ENCODE data around the gene EPN1.

- TF ChIP-seq CTCF (conservative IDR thresholded peaks at IDR 0.05 in 1 of 2, IDR thresholded peaks at IDR 0.05 in 1 of 2; ENCODE audit: low read depth in 1 of 2, low read length in 2 of 2), result no peak
- TF ChIP-seq EZH2 (IDR thresholded peaks at IDR 0.05; ENCODE audit: low read length, missing control alignments), result no peak
Observed at GRCh38 chr19:55695511-55696290, 20.7 kb downstream of the EPN1 start.

Measured in fibroblast of lung (primary cell).